Measurements from ENCODE around the gene ALG8. TPM values are rescaled to one million over a fixed set of nuclear protein-coding genes. Genes with fewer than 3 reads are reported as not detected.

Gene ALG8
- total and polyA plus RNA-seq, 8 donors: 32.2 to 58.7 (median 49.8) TPM

GRCh38 chr11:78112582-78113275 lies 26.7 kb downstream of the ALG8 start:
- H3K4me1 ChIP-seq: no peaks in the 10 kb centered on the region
- no peak for TF ChIP-seq CTCF (IDR thresholded peaks at IDR 0.05)
- ATAC-seq (no peak), DNase-seq (no peak)
- H3K36me3 ChIP-seq: peaks cover 0 to 42% of the 10 kb centered on the region in 2 donors
- no peak overlapping the region for H3K27ac ChIP-seq
- intact Hi-C loops (cut with DNase I): no loop called here
- no peaks in the 10 kb centered on the region for H3K27me3 ChIP-seq
- no peaks in the 10 kb centered on the region for H3K9me3 ChIP-seq
- H3K4me3 ChIP-seq: no peak overlapping the region

DNA sequence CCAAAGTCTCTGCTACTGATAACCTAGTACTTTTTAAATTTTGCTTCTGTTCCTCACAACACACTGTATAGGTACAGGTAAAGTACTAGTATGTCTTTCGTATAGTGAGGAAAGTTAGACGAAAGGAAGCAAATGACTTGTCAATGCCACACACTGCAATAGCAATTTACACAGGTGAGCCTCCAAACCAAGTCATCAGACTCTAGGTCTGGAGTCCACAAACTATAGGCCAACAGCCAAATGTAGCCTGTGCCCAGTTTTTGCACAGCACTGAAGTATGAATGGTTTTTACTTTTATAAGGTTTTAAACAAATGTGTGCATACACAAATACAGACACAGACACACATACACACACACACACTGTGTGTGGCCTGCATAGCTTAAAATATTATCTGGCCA lies 28.1 kb downstream of the ALG8 start:
- no peak overlapping the region for H3K4me3 ChIP-seq
- intact Hi-C loops (cut with DNase I): no loop called here
- ATAC-seq (no peak), DNase-seq (no peak)
- no peak for TF ChIP-seq CTCF (IDR thresholded peaks at IDR 0.05)
- H3K4me1 ChIP-seq: no peaks in the 10 kb centered on the region
- H3K27ac ChIP-seq: no peak overlapping the region
- no peaks in the 10 kb centered on the region for H3K27me3 ChIP-seq
- H3K9me3 ChIP-seq: no peaks in the 10 kb centered on the region
- H3K36me3 ChIP-seq: peaks cover 0 to 48% of the 10 kb centered on the region in 2 donors

- Histone ChIP-seq H3K4me1 (no peaks in the 10 kb centered on the region), H3K4me3 (no peak overlapping the region), H3K27me3 (no peaks in the 10 kb centered on the region), H3K27ac (no peak overlapping the region), H3K9me3 (no peaks in the 10 kb centered on the region), H3K36me3 (peaks cover 0 to 49% of the 10 kb centered on the region in 2 donors)
- TF ChIP-seq CTCF (IDR thresholded peaks at IDR 0.05): no peak
- no peak for DNase-seq
- intact Hi-C loops (cut with DNase I): no loop called here
- no peak for ATAC-seq
Observed at GRCh38 chr11:78110830-78111229, 28.6 kb downstream of the ALG8 start.

DNA sequence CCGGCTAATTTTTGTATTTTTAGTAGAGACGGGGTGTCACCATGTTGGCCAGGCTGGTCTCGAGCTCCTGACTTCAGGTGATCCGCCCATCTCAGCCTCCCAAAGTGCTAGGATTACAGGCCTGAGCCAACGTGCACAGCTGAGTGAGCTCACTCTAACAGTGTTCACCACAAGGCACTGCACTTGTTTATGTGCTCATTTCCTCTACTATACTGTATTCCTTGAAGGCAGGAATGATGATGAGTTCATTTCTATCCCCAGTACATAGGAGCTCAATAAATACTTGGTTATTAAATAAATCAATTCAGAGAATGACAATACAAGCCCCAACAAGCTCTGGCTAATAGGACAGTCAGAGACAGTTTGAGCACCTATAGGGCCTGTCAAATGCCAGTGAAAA lies 29.1 kb downstream of the ALG8 start:
- no peaks in the 10 kb centered on the region for H3K4me1 ChIP-seq
- intact Hi-C loops (cut with DNase I): no loop called here
- H3K9me3 ChIP-seq: no peaks in the 10 kb centered on the region
- no peak for TF ChIP-seq CTCF (IDR thresholded peaks at IDR 0.05)
- H3K27ac ChIP-seq: no peak overlapping the region
- H3K4me3 ChIP-seq: no peak overlapping the region
- H3K27me3 ChIP-seq: no peaks in the 10 kb centered on the region
- no peak for DNase-seq
- no peak for ATAC-seq
- H3K36me3 ChIP-seq: peaks cover 0 to 49% of the 10 kb centered on the region in 2 donors

- Histone ChIP-seq H3K4me3 (no peak overlapping the region), H3K27ac (no peak overlapping the region), H3K36me3 (peaks cover 0 to 50% of the 10 kb centered on the region in 2 donors), H3K4me1 (no peaks in the 10 kb centered on the region), H3K27me3 (no peaks in the 10 kb centered on the region), H3K9me3 (no peaks in the 10 kb centered on the region)
- ATAC-seq: no peak
- no peak for DNase-seq
- TF ChIP-seq CTCF (IDR thresholded peaks at IDR 0.05): no peak
- intact Hi-C loops (cut with DNase I): no loop called here
Observed at GRCh38 chr11:78109081-78110015, 30.1 kb downstream of the ALG8 start.
